ENCODE measurements around the gene DCUN1D3. TPM values are rescaled to one million over a fixed set of nuclear protein-coding genes. Genes with fewer than 3 reads are reported as not detected.
"Not testable (repeated sequence)": the region's sequence is repeated elsewhere in the genome, so short reads cannot be mapped to it uniquely, and the experiment has no call there.

The DCUN1D3 gene
- total RNA-seq, 1 experiment from 2014 or later = 14.6 TPM

GRCh38 chr16:20806168-20807050 is 93.7 kb downstream of the DCUN1D3 start, which contains the start of the genes ERI2 and REXO5:
ERI2 (minus strand) TSS chr16:20806472; CDS start chr16:20806430, 42 bp downstream.
REXO5 (plus strand) TSS chr16:20806527; CDS start chr16:20806954, 427 bp downstream.
- BruUV-seq (replicated peaks) = TSS peak; percentile 84
- intact Hi-C loops (cut with micrococcal nuclease; ENCODE audit: unreplicated experiment) = loop anchor here (1.0 to 2.0 kb wide), 4 partner anchors 65 to 494 kb away; partner anchors contain the start of genes LDAF1 and THUMPD1

GRCh38 chr16:20805684-20806167 is 94.4 kb downstream of the DCUN1D3 start:
- Histone ChIP-seq H3K79me2 (ENCODE audit: low read depth) (peaks cover 14% of the 10 kb centered on the region), H3K4me1 (replicated peaks; ENCODE audit: insufficient read depth) (peaks cover 10% of the 10 kb centered on the region; the same call in 1 of the 2 replicates), H2AFZ (peak overlapping the region; percentile 97), H3K4me2 (peak overlapping the region; percentile 91), H3K4me3 (peak overlapping the region; percentile 77), H3K27ac (peak overlapping the region; percentile 47; the same call in 1 of the 2 replicates), H3F3A (ENCODE audit: insufficient read depth, low read depth) (peaks cover 21% of the 10 kb centered on the region)
- DNase-seq = peak in 1 of 2 experiments; percentile 37
- H3K9me2 ChIP-seq (ENCODE audit: insufficient read depth); H3K27me3 ChIP-seq (ENCODE audit: insufficient read depth, low read depth); H3K36me3 ChIP-seq (ENCODE audit: low read depth); H3K9me3 ChIP-seq (ENCODE audit: insufficient read depth, low read depth); H4K20me1 ChIP-seq (ENCODE audit: insufficient read depth): not testable (repeated sequence)
- CTCF ChIA-PET = interaction anchor here (0.6 to 0.7 kb wide), 2 partner anchors 355 to 1285 kb away, joined by 3 to 4 read pairs; no protein-coding TSS in a partner anchor
- POLR2A ChIA-PET (ENCODE audit: unreplicated experiment) = interaction anchor here (0.6 kb wide), 1 partner anchor 9 kb away, joined by 3 read pairs; no protein-coding TSS in a partner anchor
- intact Hi-C loops (cut with micrococcal nuclease; ENCODE audit: unreplicated experiment) = loop anchor here (1.0 to 2.0 kb wide), 4 partner anchors 64 to 495 kb away; partner anchors contain the start of genes LDAF1 and THUMPD1
- TSS peak; percentile 83 for BruUV-seq (replicated peaks)

More at GRCh38 chr16:20806168-20807050, 93.7 kb downstream of the DCUN1D3 start, which contains the start of the genes ERI2 and REXO5:
- Histone ChIP-seq H3K79me2 (ENCODE audit: low read depth) (peaks cover 14% of the 10 kb centered on the region), H4K20me1 (ENCODE audit: insufficient read depth) (no peaks in the 10 kb centered on the region), H3F3A (ENCODE audit: insufficient read depth, low read depth) (peaks cover 21% of the 10 kb centered on the region), H3K9me2 (ENCODE audit: insufficient read depth) (no peaks in the 10 kb centered on the region), H3K4me3 (peak within 1 kb of the TSS; percentile 77), H3K9me3 (ENCODE audit: insufficient read depth, low read depth) (no peaks in the 10 kb centered on the region), H3K27ac (peak within 1 kb of the TSS; percentile 47), H3K36me3 (ENCODE audit: low read depth) (no peaks in the 10 kb centered on the region), H3K4me2 (peak within 1 kb of the TSS; percentile 91), H2AFZ (peak within 1 kb of the TSS; percentile 97), H3K4me1 (replicated peaks; ENCODE audit: insufficient read depth) (peaks cover 10% of the 10 kb centered on the region; the same call in 1 of the 2 replicates), H3K27me3 (ENCODE audit: insufficient read depth, low read depth) (no peaks in the 10 kb centered on the region)
- DNase-seq = peak; percentile 89 to 96
- TF ChIP-seq, protein P1, sequence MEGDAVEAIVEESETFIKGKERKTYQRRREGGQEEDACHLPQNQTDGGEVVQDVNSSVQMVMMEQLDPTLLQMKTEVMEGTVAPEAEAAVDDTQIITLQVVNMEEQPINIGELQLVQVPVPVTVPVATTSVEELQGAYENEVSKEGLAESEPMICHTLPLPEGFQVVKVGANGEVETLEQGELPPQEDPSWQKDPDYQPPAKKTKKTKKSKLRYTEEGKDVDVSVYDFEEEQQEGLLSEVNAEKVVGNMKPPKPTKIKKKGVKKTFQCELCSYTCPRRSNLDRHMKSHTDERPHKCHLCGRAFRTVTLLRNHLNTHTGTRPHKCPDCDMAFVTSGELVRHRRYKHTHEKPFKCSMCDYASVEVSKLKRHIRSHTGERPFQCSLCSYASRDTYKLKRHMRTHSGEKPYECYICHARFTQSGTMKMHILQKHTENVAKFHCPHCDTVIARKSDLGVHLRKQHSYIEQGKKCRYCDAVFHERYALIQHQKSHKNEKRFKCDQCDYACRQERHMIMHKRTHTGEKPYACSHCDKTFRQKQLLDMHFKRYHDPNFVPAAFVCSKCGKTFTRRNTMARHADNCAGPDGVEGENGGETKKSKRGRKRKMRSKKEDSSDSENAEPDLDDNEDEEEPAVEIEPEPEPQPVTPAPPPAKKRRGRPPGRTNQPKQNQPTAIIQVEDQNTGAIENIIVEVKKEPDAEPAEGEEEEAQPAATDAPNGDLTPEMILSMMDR (conservative IDR thresholded peaks at IDR 0.05) = peak; percentile 53
- no peak for TF ChIP-seq EZH2 (IDR thresholded peaks at IDR 0.05; ENCODE audit: low read depth)
- POLR2A ChIA-PET (ENCODE audit: unreplicated experiment) = interaction anchor here (0.6 kb wide), 3 partner anchors 8 to 1536 kb away, joined by 3 to 7 read pairs (median 6); no protein-coding TSS in a partner anchor
- CTCF ChIA-PET = interaction anchor here (0.6 to 1.1 kb wide), 4 partner anchors 45 to 1286 kb away, joined by 3 to 4 read pairs (median 4); no protein-coding TSS in a partner anchor

Other genes with a start within 250 kb of the DCUN1D3 start
- not detected in 2 replicates for gene ACSM1, start 202.7 kb downstream of the DCUN1D3 start, total RNA-seq (2021)
- gene THUMPD1, start 158.5 kb downstream of the DCUN1D3 start, total RNA-seq (2021) = 35.0 and 36.0 TPM in 2 replicates
- 1.1 and 2.4 TPM in 2 replicates for gene ACSM3, start 136.3 kb downstream of the DCUN1D3 start, total RNA-seq (2021)
- 25.6 and 29.5 TPM in 2 replicates for gene ERI2, start 93.9 kb downstream of the DCUN1D3 start, total RNA-seq (2021)
- gene REXO5, start 93.8 kb downstream of the DCUN1D3 start, total RNA-seq (2021) = 9.5 and 13.2 TPM in 2 replicates
- gene LYRM1, start 413 bp upstream of the DCUN1D3 start, total RNA-seq (2021) = 32.2 and 51.7 TPM in 2 replicates